HepG2 (cell line): ENCODE data around the gene CEACAM18.

Experiments
- ETV6 ChIP-seq: sonication (generic); formaldehyde crosslinking; conservative IDR thresholded peaks from 2 replicates; pipeline ENCODE4 v1.4.0; 2020; ENCODE audit warnings: missing genetic modification reagents
- PRPF4 ChIP-seq: fragments of 200-400 bp; formaldehyde crosslinking; IDR thresholded peaks from 2 replicates; pipeline ENCODE4 v1.6.1; 2016; ENCODE audit warnings: low read length, low read depth; ENCODE audit not compliant: poor library complexity, severe bottlenecking
- SUZ12 ChIP-seq: fragments of 150-350 bp; IDR thresholded peaks from 2 replicates; pipeline ENCODE4 v1.6.1; 2014; ENCODE audit warnings: low read depth, low read length
- ZNF350 ChIP-seq: sonication (generic); formaldehyde crosslinking; IDR thresholded peaks from 2 replicates; pipeline ENCODE4 v1.4.0; 2020; ENCODE audit warnings: mild to moderate bottlenecking, low read depth, missing genetic modification reagents, borderline replicate concordance
- ZNF841 ChIP-seq: sonication (generic); formaldehyde crosslinking; IDR thresholded peaks from 2 replicates; pipeline ENCODE4 v1.8.1; 2023; ENCODE audit warnings: missing genetic modification reagents, borderline replicate concordance
- TF ChIP-seq, protein P1 (sequence below): sonication (generic); formaldehyde crosslinking; IDR thresholded peaks from 2 replicates; pipeline ENCODE4 v1.5.0; 2020; ENCODE audit warnings: mild to moderate bottlenecking, missing genetic modification reagents, moderate library complexity

DNA sequence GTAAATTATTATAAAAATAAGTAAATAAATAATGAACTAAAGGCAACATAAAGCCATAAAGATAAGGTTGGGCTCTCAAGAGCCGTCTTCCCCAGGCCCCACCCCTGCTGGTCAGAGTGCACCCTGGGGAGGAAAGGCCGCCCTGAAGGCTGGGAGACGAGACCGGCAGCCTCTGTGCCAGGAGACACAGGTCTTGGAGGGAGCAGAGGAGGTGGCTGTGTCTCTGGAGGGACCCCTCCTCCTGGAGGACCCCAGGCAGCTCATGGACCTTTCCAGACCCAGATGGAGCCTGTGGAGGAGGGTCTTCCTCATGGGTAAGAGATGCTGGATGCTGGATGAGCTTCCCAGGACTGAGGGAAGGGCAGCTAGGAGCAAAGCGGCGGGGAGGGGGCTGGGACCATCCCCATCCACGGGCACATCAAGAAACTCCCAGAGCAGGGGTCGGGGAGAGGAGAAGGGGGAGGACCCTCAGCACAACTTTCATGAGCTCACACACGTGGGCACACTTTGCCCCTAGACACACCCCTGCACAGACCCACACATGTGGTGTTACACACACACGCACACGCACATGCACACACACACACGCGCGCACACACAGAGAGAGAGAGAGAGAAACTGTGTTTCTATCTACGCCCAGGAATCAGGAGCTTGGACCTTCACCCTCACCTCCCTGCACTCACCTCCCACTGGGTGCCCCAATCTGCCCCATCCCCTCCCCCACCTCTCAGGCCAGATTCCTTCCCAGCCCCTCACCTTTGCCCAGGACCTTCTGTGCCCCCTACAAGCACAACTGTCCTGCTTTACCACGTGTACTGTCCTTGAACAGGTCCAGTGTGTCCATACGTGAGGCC lies at the start of gene CEACAM18:
- TF ChIP-seq SUZ12 (no peak), ZNF841 (CRISPR knock-in tag) (no peak), ETV6 (CRISPR knock-in tag) (no peak), ZNF350 (no peak), PRPF4 (no peak)
- TF ChIP-seq, protein P1, sequence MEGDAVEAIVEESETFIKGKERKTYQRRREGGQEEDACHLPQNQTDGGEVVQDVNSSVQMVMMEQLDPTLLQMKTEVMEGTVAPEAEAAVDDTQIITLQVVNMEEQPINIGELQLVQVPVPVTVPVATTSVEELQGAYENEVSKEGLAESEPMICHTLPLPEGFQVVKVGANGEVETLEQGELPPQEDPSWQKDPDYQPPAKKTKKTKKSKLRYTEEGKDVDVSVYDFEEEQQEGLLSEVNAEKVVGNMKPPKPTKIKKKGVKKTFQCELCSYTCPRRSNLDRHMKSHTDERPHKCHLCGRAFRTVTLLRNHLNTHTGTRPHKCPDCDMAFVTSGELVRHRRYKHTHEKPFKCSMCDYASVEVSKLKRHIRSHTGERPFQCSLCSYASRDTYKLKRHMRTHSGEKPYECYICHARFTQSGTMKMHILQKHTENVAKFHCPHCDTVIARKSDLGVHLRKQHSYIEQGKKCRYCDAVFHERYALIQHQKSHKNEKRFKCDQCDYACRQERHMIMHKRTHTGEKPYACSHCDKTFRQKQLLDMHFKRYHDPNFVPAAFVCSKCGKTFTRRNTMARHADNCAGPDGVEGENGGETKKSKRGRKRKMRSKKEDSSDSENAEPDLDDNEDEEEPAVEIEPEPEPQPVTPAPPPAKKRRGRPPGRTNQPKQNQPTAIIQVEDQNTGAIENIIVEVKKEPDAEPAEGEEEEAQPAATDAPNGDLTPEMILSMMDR, result no peak
